Muscle of leg (tissue), 11 donors: Measurements from ENCODE around the gene DSTYK. TPM values are rescaled to one million over a fixed set of nuclear protein-coding genes. Genes with fewer than 3 reads are reported as not detected.
"Not testable (repeated sequence)": the region's sequence is repeated elsewhere in the genome, so short reads cannot be mapped to it uniquely, and the experiment has no call there.

Source experiments
- DNase-seq: peaks from one replicate; pipeline ENCODE4 v3.0.0; 2013
- H3K27ac ChIP-seq: one replicate; pipeline ENCODE4 v1.5.1; 2013; ENCODE audit warnings: mild to moderate bottlenecking, low read length, control low read depth
- H3K27me3 ChIP-seq: one replicate; pipeline ENCODE4 v1.6.1; 2013; ENCODE audit warnings: low read length; ENCODE audit not compliant: control insufficient read depth, insufficient read depth
- H3K36me3 ChIP-seq: one replicate; pipeline ENCODE4 v1.6.1; 2013; ENCODE audit warnings: low read length; ENCODE audit not compliant: control insufficient read depth, insufficient read depth
- H3K4me1 ChIP-seq: one replicate; pipeline ENCODE4 v1.6.1; 2013; ENCODE audit warnings: low read length; ENCODE audit not compliant: control insufficient read depth, insufficient read depth
- H3K4me3 ChIP-seq: one replicate; pipeline ENCODE4 v1.5.1; 2013; ENCODE audit warnings: low read length, control low read depth
- H3K9me3 ChIP-seq: replicated peaks from 2 replicates; pipeline ENCODE4 v1.6.1; 2013; ENCODE audit warnings: low read depth, low read length; ENCODE audit not compliant: control insufficient read depth
- WGBS: methylation state at CpG from one replicate; pipeline ENCODE4 v1.1.5; 2013; ENCODE audit warnings: missing lambda C conversion rate; ENCODE audit not compliant: insufficient coverage; 5-methylcytosine and 5-hydroxymethylcytosine counted together
- polyA plus RNA-seq, 8 donors: library from polyadenylated mRNA; unstranded; fragments of 120-200 nt; gene quantifications; one replicate each; pipeline versions ENCODE4 v1.2.1 to v1.2.3, GENCODE V29; 2013; ENCODE audit warnings: inconsistent platforms in 1 of 8, low replicate concordance in 1 of 8; ENCODE audit not compliant: insufficient read length in 8 of 8, insufficient read depth in 1 of 8
- total RNA-seq: library from RNA; stranded (reverse); fragments of 120-200 nt; gene quantifications from one replicate; pipeline ENCODE4 v1.2.4, GENCODE V29; 2013

The DSTYK gene
- total and polyA plus RNA-seq, 9 donors: 6.0 to 9.4 (median 7.1) TPM

DNA sequence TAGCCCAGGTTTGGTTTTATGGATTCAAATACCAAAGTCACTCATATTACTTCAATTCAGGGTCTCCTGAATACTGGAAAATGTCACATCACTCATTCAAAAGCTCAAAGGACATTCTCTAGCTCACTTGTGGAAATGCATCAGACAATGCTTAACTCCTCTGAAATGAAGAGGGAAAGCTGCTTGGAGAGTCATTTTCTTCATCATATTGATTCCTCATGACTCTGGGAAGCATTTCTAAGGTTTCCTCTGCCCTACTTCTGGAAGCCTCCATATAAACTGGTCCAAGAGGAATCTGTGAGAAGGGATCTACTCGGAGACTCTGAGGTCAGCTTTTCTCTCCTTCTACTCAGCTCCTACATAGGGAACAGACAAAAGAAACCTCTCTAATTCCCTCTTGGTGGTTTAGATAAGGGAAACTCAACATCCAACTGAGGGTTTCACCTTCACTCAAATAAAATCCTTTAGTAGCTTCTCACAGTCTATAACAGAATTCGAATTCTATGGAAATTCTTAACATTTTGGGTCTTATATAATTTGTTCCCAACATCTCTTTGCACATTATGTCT, 53.4 kb downstream of the DSTYK start:
- H3K27ac ChIP-seq: no peak overlapping the region
- no peak overlapping the region for H3K4me3 ChIP-seq
- no peaks in the 10 kb centered on the region for H3K27me3 ChIP-seq
- DNase-seq: no peak
- H3K36me3 ChIP-seq: peaks cover 73% of the 10 kb centered on the region
- peaks cover 12% of the 10 kb centered on the region for H3K9me3 ChIP-seq
- no CpG with 5 or more reads among the region's 2 CpGs for WGBS
- H3K4me1 ChIP-seq: no peaks in the 10 kb centered on the region

DNA sequence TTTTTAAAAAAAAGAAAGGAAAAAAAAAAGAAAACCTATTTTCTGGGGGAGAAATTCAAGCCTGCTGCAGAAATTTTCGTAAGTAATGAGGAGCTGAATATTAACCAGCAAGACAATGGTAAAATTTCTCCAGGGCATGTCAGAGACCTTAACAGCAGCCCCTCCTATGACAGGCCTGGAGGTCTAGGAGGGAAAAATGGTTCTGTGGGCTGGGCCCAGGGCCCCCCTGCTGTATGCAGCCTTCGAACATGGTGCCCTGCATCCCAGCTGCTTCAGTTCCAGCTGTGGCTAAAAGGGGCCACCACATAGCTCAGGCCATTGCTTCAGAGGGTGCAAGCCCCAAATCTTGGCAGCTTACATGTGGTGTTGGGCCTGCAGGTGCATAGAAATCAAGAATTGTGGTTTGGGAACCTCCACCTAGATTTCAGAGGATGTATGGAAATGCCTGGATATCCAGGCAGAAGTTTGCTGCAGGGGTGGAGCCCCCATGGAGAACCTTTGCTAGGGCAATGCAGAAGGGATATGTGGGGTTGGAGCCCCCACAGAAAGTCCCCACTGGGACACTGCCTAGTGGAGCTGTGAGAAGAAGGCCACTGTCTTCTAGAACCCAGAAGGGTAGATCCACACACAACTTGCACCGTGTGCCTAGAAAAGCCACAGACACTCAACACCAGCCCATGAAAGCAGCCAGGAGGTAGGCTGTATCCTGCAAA, 55.7 kb downstream of the DSTYK start:
- not testable (repeated sequence) for H3K27ac ChIP-seq, DNase-seq, H3K4me3 ChIP-seq, H3K27me3 ChIP-seq, H3K4me1 ChIP-seq
- Histone ChIP-seq H3K36me3 (peaks cover 62% of the 10 kb centered on the region), H3K9me3 (peaks cover 12% of the 10 kb centered on the region)
- WGBS: 100% methylated on average over 2 of the region's 3 CpGs

DNA sequence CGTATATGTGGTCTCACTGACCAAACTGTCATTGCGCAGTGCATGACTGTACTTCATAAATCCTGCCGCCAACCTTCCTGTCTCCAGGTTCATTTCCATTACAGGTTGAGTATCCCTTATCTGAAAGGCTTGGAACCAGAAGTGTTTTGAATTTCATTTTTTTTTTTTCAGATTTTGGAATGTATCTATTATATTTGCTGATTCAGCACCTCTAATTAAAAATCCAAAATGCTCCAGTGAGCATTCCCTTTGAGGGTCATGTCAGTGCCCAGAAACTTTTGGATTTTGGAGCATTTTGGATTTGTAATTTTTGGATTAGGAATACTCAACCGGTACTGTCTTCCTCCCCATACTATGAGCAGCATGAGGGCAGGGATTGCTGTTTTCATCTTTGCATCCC, 59.0 kb downstream of the DSTYK start:
- no peaks in the 10 kb centered on the region for H3K27me3 ChIP-seq
- no peak overlapping the region for H3K27ac ChIP-seq
- no peaks in the 10 kb centered on the region for H3K4me1 ChIP-seq
- H3K36me3 ChIP-seq: peaks cover 44% of the 10 kb centered on the region
- DNase-seq: no peak
- WGBS: 100% methylated on average over 1 of the region's 4 CpGs
- peaks cover 12% of the 10 kb centered on the region for H3K9me3 ChIP-seq
- no peak overlapping the region for H3K4me3 ChIP-seq

DNA sequence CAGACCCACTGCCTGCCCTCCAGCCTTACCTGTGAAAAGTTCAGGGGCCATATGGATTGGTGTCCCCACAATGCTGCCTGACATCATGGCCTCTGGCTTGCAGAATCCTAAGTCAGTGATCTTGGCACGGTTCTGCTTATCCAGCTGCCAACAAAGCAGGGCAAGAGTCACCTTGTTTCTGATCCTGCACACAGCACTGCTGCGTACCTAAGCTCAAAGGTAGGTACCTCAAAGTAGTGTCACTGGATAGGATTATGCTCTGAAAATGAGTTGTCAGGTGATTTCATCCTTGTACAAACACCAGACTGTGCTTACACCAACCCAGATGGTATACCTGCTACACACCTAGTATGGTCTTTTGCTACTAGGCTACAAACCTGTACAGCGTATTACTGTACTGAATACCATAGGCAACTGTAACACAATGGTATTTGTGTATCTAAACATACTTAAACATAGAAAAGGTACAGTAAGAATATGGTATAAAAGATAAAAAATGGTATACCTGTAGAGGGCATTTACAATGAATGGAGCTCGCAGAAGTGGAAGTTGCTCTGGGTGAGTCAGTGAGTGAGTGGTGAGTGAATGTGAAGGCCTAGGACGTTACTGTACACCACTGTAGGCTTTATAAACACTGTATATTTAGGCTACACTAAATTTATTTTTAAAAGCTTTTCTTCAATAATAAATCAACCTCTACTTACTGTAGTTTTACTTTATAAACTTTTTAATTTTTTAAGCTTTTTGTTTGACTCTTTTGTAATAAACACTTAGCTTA, 60.7 kb downstream of the DSTYK start:
- WGBS: 62% methylated on average over 2 of the region's 5 CpGs
- Histone ChIP-seq H3K9me3 (peaks cover 3% of the 10 kb centered on the region), H3K27ac (no peak overlapping the region), H3K4me3 (no peak overlapping the region), H3K36me3 (peaks cover 36% of the 10 kb centered on the region), H3K4me1 (no peaks in the 10 kb centered on the region), H3K27me3 (no peaks in the 10 kb centered on the region)
- DNase-seq: no peak

DNA sequence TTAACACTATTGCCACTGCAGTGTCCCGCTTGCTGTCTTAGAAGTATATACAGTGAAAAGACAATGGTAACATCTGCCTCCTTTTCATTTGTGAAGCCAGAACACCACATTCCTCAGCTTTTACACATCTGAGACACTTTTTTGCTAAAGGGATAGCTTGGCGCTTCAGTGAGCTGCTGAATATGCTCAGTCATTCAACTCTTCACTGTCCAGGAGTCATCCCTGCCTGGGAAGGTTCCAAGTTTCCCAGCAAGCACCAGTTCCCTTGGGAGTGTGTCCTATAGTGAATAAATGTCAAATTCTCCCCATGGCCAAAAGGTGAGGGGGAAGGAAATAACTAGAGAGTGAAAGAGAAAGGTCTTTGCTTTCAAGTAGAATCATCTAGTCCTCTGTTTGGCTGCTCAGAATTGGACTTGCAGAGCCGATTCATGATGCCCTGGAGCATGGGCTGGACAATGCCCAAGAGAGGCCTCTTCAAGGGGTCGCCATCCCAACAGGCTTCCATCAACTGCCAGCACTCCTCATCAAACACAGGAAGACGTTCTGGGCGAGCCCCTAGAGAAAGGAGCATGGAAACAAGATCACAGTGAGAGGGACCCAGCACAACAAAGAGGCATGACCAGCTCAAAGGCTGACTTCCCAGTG, 64.2 kb downstream of the DSTYK start:
- no peak overlapping the region for H3K27ac ChIP-seq
- no peaks in the 10 kb centered on the region for H3K9me3 ChIP-seq
- DNase-seq: no peak
- peaks cover 24% of the 10 kb centered on the region for H3K36me3 ChIP-seq
- WGBS: 68% methylated on average over 5 of the region's 6 CpGs
- H3K4me1 ChIP-seq: no peaks in the 10 kb centered on the region
- H3K27me3 ChIP-seq: no peaks in the 10 kb centered on the region
- H3K4me3 ChIP-seq: no peak overlapping the region

DNA sequence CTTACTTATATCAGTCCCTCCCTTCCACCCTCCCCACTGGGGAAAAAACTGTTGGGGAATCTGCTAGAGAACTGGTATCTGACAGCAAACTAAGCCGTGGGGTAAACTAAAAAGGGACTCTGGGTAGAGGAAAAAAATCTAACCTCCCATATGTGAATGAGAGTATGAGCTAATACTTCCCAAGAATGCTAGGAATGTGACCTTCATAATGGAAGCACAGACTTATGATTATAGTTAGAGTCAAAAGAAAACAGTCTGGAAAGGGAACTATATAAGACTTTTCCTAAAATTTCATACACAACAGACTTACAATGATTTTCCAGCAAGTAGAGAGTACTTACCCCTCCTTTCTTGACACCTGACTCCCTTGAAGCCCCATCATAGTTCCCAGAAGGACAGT, 66.8 kb downstream of the DSTYK start:
- Histone ChIP-seq H3K27ac (peak overlapping the region; percentile 35), H3K4me1 (peaks cover 3% of the 10 kb centered on the region), H3K36me3 (peaks cover 16% of the 10 kb centered on the region), H3K9me3 (no peaks in the 10 kb centered on the region), H3K27me3 (no peaks in the 10 kb centered on the region), H3K4me3 (no peak overlapping the region)
- no CpG with 5 or more reads among the region's 1 CpG for WGBS
- peak; percentile 39 for DNase-seq

DNA sequence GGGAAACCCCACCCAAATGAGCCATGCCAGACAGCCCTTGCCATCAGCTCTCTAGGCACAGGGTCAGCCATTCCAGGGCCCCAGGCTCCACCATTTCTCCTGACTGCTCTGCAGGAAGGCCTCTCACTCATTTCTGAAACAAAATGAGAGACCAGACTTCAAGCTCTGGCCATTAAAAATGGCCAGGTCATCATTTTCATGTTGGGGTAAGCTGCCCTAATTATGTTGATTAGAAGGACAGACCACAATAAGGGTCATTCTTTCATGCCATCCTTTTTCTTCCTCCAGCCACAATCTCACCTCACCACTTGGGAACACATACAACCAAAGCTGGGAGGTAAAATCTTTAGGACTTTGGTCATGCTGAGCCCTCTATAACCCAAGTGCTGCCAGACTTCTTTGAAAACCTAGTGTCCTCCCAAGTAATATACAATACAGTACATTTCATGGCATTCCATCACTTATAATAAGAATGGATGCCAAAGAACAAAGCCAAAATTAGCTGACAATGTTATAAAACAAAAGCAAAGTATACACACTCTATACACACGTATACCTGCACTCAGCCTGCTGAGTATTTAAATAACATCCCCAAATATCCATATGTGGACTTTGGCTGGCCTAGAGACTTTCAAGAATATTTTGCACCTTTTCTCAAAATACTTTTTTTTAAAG, 67.3 kb downstream of the DSTYK start:
- no peaks in the 10 kb centered on the region for H3K9me3 ChIP-seq
- peaks cover 3% of the 10 kb centered on the region for H3K4me1 ChIP-seq
- no peak for DNase-seq
- H3K4me3 ChIP-seq: no peak overlapping the region
- whole genome bisulfite sequencing: 50% methylated on average over 1 of the region's 1 CpG
- H3K27ac ChIP-seq: no peak overlapping the region
- H3K27me3 ChIP-seq: no peaks in the 10 kb centered on the region
- peaks cover 16% of the 10 kb centered on the region for H3K36me3 ChIP-seq

DNA sequence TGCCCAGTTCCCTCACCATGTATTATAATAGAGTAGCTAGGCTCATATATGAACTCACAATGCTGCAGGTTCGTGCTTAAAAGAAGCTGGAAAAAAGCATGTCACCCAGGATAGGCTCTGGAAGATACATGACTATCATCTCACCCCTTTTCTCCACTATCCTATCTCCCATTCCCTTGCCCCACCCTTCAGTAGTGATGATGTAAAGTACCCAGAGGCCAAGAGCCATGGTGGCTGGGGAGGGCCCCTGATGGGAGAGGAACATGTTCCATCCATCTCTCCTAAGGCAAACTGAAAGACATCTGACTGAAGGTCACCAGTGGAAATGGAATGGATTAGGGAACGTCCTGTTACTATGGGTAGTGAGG, 69.4 kb downstream of the DSTYK start:
- no peak overlapping the region for H3K27ac ChIP-seq
- no peak for DNase-seq
- no CpG with 5 or more reads among the region's 2 CpGs for WGBS
- no peaks in the 10 kb centered on the region for H3K9me3 ChIP-seq
- H3K36me3 ChIP-seq: peaks cover 4% of the 10 kb centered on the region
- no peaks in the 10 kb centered on the region for H3K27me3 ChIP-seq
- H3K4me3 ChIP-seq: no peak overlapping the region
- H3K4me1 ChIP-seq: peaks cover 3% of the 10 kb centered on the region

DNA sequence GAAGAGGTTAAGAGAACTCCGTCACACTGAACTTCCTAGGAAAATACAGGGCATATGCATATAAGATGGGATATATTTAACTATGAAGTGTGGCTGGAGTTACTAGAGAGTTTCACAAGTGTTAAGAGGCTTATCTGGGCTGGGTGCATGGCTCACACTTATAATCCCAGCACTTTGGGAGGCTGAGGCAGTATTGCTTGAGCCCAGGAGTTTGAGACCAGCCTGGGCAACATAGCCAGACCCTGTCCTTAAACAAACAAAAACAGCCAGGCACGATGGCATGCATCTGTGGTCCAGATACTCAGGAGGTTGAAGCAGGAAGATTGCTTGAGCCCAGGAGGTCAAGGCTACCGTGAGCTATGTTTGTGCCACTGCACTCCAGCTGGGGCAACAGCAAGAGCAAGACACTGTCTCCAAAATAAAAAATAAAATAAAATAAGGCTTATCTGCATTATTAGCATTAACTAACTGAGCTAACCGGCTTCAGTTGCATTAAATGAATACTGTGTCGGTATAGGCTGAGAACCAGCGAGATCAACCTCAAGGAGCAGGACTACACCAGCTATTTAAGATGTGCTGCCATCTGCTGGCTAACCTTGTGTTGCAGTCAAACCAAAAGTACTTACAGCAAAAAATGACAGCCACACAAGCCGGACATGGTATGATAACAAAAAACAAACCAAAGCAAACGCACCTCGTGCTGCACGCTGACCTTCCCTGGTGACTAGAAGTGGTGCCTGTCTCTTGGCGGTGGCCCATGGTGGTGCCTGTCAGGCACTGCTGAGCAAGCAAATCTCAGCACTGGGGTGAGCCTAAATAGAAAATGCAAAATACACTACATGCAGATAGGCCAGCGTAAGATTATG, 70.0 kb downstream of the DSTYK start:
- H3K9me3 ChIP-seq: no peaks in the 10 kb centered on the region
- peaks cover 3% of the 10 kb centered on the region for H3K4me1 ChIP-seq
- H3K4me3 ChIP-seq: no peak overlapping the region
- 7% methylated on average over 4 of the region's 12 CpGs for WGBS
- H3K36me3 ChIP-seq: no peaks in the 10 kb centered on the region
- no peaks in the 10 kb centered on the region for H3K27me3 ChIP-seq
- H3K27ac ChIP-seq: no peak overlapping the region
- DNase-seq: peak; percentile 84
